Vagina (tissue), 2 donors: Measurements from ENCODE around the gene MAMDC2.

Experiments used
- CTCF ChIP-seq, 3 experiments: fragments of 450-650 bp in 2 of 3; fragments of 200-600 bp in 1 of 3; sonication (generic) in 1 of 3; IDR thresholded peaks; one replicate each; pipeline ENCODE4 v1.5.1; 2017 to 2019; ENCODE audit warnings: antibody characterized with exemption in 3 of 3, mild to moderate bottlenecking in 2 of 3, moderate library complexity in 2 of 3
- POLR2AphosphoS5 ChIP-seq, 2 donors: sonication (generic); formaldehyde crosslinking; IDR thresholded peaks; one replicate each; pipeline ENCODE4 v1.9.0; 2017; ENCODE audit warnings: antibody characterized with exemption in 2 of 2, mild to moderate bottlenecking in 2 of 2, low read depth in 1 of 2; ENCODE audit not compliant: insufficient read depth in 1 of 2

- no peak for TF ChIP-seq CTCF (IDR thresholded peaks at IDR 0.05)
- no peak for TF ChIP-seq POLR2AphosphoS5 (IDR thresholded peaks at IDR 0.05; ENCODE audit: insufficient read depth in 1 of 2, low read depth in 1 of 2)
Measured at GRCh38 chr9:70255486-70255885, 211.8 kb downstream of the MAMDC2 start.
